Fibroblast of pulmonary artery (primary cell): Measurements from ENCODE around the gene ARAP3.

Experiments
- DNase-seq: peaks from one replicate; pipeline ENCODE4 v3.0.0-alpha.2; 2010; ENCODE audit warnings: low read depth
- H3K4me3 ChIP-seq: replicated peaks from 2 replicates; pipeline ENCODE4 v1.5.1; 2011; ENCODE audit warnings: low read depth, mild to moderate bottlenecking, control low read depth, low read length, moderate library complexity
- TF ChIP-seq, protein P1 (sequence below): IDR thresholded peaks from 2 replicates; pipeline ENCODE4 v1.5.1; 2011; ENCODE audit warnings: mild to moderate bottlenecking, control low read depth, low read length, inconsistent platforms; ENCODE audit errors: missing control alignments

The ARAP3 gene

DNA sequence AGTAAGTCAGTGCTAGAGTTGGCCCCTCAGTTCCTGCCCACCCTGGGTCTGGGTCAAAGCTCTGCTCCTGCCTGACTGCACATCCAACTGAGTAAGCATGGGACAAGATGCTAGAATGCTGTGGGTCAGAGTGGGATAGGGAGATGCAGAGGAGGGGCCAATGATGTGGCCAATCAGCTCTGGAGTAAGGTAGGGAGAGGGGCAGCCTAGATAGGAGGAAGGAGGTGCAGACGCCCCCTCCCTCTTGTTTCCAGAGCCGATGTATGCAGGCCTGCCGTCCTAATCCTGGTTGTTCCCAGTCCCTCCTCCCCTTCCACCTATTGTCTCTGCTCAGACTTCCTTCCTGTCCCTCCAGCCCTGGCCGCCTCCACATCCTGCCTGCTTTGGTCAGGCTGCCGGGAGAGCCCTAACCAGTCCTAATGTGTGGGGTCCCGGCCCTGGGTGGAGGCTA, 1.3 kb downstream of the ARAP3 start:
- peak overlapping the region; percentile 67 for H3K4me3 ChIP-seq
- peak; percentile 92 for DNase-seq
- TF ChIP-seq, protein P1, sequence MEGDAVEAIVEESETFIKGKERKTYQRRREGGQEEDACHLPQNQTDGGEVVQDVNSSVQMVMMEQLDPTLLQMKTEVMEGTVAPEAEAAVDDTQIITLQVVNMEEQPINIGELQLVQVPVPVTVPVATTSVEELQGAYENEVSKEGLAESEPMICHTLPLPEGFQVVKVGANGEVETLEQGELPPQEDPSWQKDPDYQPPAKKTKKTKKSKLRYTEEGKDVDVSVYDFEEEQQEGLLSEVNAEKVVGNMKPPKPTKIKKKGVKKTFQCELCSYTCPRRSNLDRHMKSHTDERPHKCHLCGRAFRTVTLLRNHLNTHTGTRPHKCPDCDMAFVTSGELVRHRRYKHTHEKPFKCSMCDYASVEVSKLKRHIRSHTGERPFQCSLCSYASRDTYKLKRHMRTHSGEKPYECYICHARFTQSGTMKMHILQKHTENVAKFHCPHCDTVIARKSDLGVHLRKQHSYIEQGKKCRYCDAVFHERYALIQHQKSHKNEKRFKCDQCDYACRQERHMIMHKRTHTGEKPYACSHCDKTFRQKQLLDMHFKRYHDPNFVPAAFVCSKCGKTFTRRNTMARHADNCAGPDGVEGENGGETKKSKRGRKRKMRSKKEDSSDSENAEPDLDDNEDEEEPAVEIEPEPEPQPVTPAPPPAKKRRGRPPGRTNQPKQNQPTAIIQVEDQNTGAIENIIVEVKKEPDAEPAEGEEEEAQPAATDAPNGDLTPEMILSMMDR, result no peak

GRCh38 chr5:141680178-141680577, 1.9 kb downstream of the ARAP3 start:
- peak overlapping the region; percentile 67 for H3K4me3 ChIP-seq
- TF ChIP-seq, protein P1, result no peak
- no peak for DNase-seq

GRCh38 chr5:141677415-141677814, 4.6 kb downstream of the ARAP3 start:
- H3K4me3 ChIP-seq, result no peak overlapping the region
- TF ChIP-seq, protein P1, result peak; percentile 24
- no peak for DNase-seq

DNA sequence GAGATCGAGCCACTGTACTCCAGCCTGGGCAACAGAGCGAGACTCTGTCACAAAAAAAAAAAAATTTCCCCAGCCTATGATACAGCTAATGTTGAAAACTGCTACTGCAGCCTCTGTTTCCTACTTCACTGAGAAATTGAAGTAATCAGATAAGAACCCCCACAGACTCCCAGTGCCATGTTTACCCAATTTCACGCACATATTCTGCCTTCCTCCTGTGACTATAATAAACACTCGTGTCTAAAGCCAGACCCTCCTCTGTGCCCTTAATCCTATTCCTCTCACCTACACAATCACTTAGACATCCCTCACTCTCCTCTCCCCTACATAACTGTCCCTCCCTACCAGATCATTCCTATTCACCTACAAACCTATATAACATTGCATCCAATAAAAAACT, 6.4 kb downstream of the ARAP3 start:
- H3K4me3 ChIP-seq, result no peak overlapping the region
- TF ChIP-seq, protein P1, result no peak
- no peak for DNase-seq

GRCh38 chr5:141674747-141675146, 7.3 kb downstream of the ARAP3 start:
- no peak overlapping the region for H3K4me3 ChIP-seq
- TF ChIP-seq, protein P1, result no peak
- DNase-seq, result no peak

DNA sequence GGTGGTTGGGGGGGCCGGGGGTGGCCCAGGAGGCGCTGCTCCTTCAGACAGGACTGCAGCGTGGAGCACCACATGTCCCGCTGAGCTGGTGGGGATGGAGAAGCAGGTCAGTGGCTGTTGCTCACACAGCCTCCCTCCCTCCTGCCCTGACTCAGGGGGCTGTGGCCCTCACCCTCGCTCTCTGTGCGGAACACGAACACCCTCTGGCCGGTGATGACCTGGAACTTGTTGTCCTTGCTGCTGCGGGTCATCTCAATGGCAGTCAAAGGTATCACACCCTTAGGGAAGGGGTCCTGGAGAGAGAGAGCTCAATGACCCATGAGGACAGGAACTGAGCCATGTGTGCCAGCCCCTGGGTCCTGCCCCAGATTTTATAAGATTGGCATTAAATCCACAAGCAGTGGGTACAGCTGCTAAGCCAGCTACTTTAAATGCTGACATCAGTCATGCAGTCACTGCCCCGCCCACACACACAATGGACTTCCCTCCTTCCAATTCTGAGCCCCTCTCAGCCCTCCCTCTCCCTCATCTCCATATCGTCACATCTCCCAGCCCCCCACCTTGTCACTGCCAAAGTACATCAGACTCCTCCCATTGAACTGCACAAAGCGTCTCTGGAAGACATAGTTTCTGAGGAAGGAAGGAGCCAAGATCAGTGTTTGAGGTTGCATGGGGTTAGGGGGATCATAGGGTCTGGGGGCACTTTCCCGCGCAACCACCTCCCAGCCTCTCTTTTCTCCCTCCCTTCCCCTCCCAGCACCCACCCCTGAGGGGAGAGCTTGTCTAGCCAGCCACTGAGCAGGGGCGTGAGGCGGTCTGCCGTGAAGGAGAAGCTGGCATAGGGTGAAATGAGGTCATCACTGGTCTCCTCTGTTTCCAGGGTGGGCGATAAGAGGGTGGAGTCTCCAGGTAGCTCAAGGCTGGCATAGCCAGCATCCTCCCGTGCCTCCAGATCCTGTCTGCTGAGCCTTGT, 8.9 kb downstream of the ARAP3 start:
- H3K4me3 ChIP-seq, result no peak overlapping the region
- TF ChIP-seq, protein P1, result no peak
- DNase-seq, result peak; percentile 53
